ENCODE results near the gene MYL3.

MYL3 gene

DNA sequence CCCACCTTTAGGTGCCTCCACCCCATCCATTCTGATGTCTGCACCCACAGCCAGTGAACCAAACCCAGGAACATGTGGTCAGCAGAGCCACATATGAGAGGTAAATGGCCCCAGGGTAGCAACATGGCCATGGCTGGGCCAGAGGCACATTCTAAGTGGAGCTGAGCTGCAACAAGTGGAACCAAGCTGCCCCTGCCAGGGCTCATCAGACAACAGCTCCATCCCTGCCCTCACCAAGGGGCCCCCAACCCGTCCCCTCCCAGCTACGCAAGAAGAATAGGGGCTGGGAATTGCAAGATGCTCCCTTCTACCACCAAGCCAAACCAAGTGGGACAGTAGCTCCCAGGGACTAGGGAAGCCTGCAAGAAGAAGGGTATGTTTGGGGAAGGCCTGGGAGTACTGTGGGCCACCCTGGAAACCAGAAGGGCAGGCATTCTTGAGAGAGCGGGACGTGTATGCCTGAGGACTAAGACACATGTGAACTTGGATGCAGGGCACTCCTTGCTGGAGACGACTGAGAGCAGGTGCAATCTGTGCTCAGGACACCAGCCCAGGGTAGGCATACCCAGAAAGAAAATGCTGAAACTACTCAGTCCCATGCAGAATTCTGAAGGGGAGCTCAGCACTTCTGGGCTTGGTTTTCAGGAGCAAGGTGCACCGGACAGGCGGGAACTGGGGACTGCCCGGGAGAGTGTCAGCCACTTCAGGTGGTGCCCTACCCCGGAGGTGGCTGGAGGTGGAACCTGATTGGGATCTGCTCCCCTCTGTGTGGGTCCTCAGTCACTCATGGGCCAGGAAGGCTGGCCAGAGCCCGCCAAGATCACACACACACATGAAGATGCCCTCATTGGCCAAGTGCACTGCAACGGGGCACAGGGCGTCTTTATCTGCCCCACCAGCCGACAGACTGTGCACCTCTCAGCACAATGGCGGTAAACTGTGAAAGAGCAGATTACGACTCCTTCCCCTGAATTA, 9.5 kb downstream of the MYL3 start:
- POLR2A ChIA-PET = no interaction called here

DNA sequence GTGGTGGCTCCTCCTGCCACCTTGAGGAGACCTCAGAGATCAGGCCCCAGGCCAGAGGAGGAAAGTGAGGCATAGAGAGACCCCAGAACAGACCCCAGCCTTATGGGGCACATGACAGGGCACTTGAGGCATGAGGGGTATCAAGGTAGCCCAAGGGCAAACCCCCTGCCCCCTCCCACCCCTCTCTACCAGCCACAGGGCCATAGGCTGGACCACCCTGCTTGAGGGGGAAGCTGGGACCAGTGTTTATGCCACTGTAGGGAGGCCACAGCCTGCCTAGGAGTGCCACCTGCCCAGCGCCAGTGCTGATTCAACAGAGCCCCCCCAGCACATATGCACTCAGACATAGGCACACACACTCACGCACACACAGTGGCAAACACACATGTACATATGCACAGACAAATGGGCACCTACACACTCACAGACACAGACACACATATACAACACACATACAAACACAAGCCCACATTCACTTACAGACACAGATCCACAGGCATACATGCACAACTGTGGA, 10.3 kb downstream of the MYL3 start:
- DNase-seq (ENCODE audit: low read depth, low spot score) = no peak
- ChIA-PET CTCF (interaction anchor here (0.8 to 10.0 kb wide), 3 partner anchors 10 to 48 kb away, joined by 3 to 70 read pairs (median 7); partner anchors contain the start of gene MYL3), POLR2A (no interaction called here)
- TF ChIP-seq, protein P1, sequence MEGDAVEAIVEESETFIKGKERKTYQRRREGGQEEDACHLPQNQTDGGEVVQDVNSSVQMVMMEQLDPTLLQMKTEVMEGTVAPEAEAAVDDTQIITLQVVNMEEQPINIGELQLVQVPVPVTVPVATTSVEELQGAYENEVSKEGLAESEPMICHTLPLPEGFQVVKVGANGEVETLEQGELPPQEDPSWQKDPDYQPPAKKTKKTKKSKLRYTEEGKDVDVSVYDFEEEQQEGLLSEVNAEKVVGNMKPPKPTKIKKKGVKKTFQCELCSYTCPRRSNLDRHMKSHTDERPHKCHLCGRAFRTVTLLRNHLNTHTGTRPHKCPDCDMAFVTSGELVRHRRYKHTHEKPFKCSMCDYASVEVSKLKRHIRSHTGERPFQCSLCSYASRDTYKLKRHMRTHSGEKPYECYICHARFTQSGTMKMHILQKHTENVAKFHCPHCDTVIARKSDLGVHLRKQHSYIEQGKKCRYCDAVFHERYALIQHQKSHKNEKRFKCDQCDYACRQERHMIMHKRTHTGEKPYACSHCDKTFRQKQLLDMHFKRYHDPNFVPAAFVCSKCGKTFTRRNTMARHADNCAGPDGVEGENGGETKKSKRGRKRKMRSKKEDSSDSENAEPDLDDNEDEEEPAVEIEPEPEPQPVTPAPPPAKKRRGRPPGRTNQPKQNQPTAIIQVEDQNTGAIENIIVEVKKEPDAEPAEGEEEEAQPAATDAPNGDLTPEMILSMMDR (IDR thresholded peaks at IDR 0.05; ENCODE audit: insufficient read depth, low read length, missing control alignments) = no peak
- no peak overlapping the region for H3K4me3 ChIP-seq (ENCODE audit: low read depth, low read length)

More for the DNA sequence above, 9.5 kb downstream of the MYL3 start:
- TF ChIP-seq, protein P1 (IDR thresholded peaks at IDR 0.05; ENCODE audit: insufficient read depth, low read length, missing control alignments) = no peak
- no peak for DNase-seq (ENCODE audit: low read depth, low spot score)
- CTCF ChIA-PET = interaction anchor here (1.4 to 10.0 kb wide), 2 partner anchors 9 to 14 kb away, joined by 7 to 70 read pairs; partner anchors contain the start of gene MYL3
- no peak overlapping the region for H3K4me3 ChIP-seq (ENCODE audit: low read depth, low read length)

DNA sequence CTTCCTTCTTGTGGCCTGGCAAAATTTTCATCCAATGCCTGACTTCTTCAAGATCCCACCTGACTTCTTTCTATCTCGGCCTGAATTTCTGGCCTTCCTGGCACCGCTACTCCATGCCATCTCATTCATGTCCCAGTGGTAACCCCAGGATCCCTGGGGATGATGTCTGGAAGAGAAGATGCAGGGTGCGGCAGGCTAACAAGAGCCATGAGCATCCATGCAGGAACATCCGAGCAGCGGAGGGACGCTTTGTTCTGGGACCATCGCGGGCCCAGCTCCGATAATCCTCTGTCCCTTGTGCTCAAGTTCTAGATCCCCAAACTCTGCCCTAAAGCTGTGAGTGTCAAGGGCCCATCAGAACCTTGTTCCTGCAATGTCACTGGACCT, 10.9 kb downstream of the MYL3 start:
- CTCF ChIA-PET = interaction anchor here (0.8 to 10.0 kb wide), 3 partner anchors 10 to 49 kb away, joined by 3 to 70 read pairs (median 17); partner anchors contain the start of gene MYL3
- POLR2A ChIA-PET = no interaction called here
- no peak for DNase-seq (ENCODE audit: low read depth, low spot score)
- no peak overlapping the region for H3K4me3 ChIP-seq (ENCODE audit: low read depth, low read length)
- TF ChIP-seq, protein P1 (IDR thresholded peaks at IDR 0.05; ENCODE audit: insufficient read depth, low read length, missing control alignments) = no peak

DNA sequence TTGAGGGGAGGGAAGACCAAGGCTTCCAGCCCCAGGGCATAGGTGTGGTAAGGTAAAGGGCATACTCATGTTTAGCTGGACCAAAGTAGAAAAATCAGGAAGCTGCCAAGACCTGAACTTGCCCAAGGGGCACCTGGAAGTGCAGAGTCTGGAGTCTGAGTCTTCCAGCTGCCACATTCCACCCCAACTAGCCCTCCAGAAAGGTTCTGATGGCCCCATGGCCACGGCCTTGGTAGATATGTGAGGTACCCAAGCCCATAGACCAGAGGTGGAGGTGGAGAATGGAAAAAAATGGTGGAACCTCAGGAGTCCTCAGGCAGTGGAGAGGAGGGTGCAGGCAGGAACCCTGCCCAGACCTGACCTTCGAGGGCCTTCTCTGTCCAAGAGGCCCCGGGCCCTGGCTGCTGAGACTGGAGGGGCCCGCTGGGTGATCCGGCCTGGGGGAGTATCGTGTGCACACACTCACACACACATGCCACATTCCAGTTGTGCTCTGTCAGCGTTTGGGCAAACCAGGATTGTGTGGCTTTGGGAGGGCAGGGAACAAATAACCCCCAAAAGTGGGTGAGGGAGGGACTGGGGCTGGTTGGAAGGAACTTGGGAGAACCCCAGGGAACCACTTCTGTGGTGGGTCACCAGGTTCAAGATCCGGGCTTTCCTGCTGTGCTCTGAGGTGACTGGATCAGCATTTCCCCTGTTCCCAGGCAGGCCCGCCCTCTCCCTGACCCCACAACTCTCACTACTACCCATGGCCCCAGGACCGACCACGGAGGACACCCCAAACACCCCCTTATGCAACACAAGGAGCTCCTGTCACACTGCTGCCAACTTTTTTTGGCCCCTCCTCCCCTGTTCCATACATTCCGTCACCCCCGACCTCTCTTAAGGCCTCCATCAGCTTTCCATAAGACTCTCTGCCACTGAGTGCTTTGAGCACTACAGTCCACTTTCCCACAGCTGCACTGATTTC, 11.6 kb downstream of the MYL3 start:
- POLR2A ChIA-PET = no interaction called here
- H3K4me3 ChIP-seq (ENCODE audit: low read depth, low read length) = no peak overlapping the region
- TF ChIP-seq, protein P1 (IDR thresholded peaks at IDR 0.05; ENCODE audit: insufficient read depth, low read length, missing control alignments) = no peak
- no peak for DNase-seq (ENCODE audit: low read depth, low spot score)
- CTCF ChIA-PET = interaction anchor here (0.8 to 10.0 kb wide), 8 partner anchors 8 to 84 kb away, joined by 3 to 70 read pairs (median 4); partner anchors contain the start of gene MYL3

DNA sequence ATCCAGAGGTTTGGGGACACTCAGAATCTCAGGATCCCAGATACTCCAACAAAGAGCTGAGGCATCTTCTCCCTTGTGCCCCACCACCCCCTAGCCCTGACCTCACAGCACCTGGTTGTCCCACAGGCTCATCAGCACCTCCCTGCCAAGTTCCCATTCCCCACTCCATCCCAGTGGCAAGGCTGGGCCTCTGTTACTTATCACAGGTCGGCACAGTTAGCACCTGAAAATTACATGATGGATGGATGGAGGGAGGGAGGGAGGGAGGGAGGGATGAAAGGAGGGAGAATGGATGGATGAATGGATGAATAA, 12.8 kb downstream of the MYL3 start:
- ChIA-PET POLR2A (no interaction called here), CTCF (interaction anchor here (0.9 to 10.0 kb wide), 9 partner anchors 9 to 144 kb away, joined by 3 to 70 read pairs (median 4); partner anchors contain the start of gene MYL3)
- H3K4me3 ChIP-seq (ENCODE audit: low read depth, low read length) = no peak overlapping the region
- no peak for DNase-seq (ENCODE audit: low read depth, low spot score)
- TF ChIP-seq, protein P1 (IDR thresholded peaks at IDR 0.05; ENCODE audit: insufficient read depth, low read length, missing control alignments) = no peak

All from AG04449 (cell line).